Glomerular visceral epithelial cell (primary cell): ENCODE measurements around the gene BBS2.
A peak's percentile ranks its signal among the peaks of the same experiment; 100 is the strongest.
"Not testable (repeated sequence)": the region's sequence is repeated elsewhere in the genome, so short reads cannot be mapped to it uniquely, and the experiment has no call there.

ENCODE experiments used
- DNase-seq: peaks from one replicate; pipeline ENCODE4 v3.0.0-alpha.2; 2016; ENCODE audit errors: extremely low spot score

The BBS2 gene

GRCh38 chr16:56520251-56520577 is 390 bp upstream of the BBS2 start:
- DNase-seq, result no peak

GRCh38 chr16:56518425-56518824 is 1.4 kb downstream of the BBS2 start:
- no peak for DNase-seq

- no peak for DNase-seq
Observed at GRCh38 chr16:56517206-56517605, 2.6 kb downstream of the BBS2 start.

- no peak for DNase-seq
Observed at GRCh38 chr16:56515665-56516064, 4.2 kb downstream of the BBS2 start.

GRCh38 chr16:56514845-56515244 is 5.0 kb downstream of the BBS2 start:
- DNase-seq, result no peak

GRCh38 chr16:56513972-56514371 is 5.9 kb downstream of the BBS2 start:
- DNase-seq, result peak; percentile 47

- DNase-seq, result no peak
Observed at GRCh38 chr16:56513091-56513490, 6.7 kb downstream of the BBS2 start.

- no peak for DNase-seq
Observed at GRCh38 chr16:56512025-56512424, 7.8 kb downstream of the BBS2 start.

GRCh38 chr16:56510544-56510943 is 9.3 kb downstream of the BBS2 start:
- no peak for DNase-seq

GRCh38 chr16:56506941-56507340 is 12.9 kb downstream of the BBS2 start:
- no peak for DNase-seq

GRCh38 chr16:56505181-56505580 is 14.6 kb downstream of the BBS2 start:
- DNase-seq, result no peak

- DNase-seq, result no peak
Observed at GRCh38 chr16:56493815-56494214, 26.0 kb downstream of the BBS2 start.

GRCh38 chr16:56493126-56493525 is 26.7 kb downstream of the BBS2 start:
- peak; percentile 6 for DNase-seq

GRCh38 chr16:56491657-56492261 is 28.1 kb downstream of the BBS2 start:
- no peak for DNase-seq

GRCh38 chr16:56488868-56489267 is 31.0 kb downstream of the BBS2 start:
- DNase-seq, result not testable (repeated sequence)

- no peak for DNase-seq
Observed at GRCh38 chr16:56488035-56488434, 31.8 kb downstream of the BBS2 start.

GRCh38 chr16:56483394-56483793 is 36.4 kb downstream of the BBS2 start:
- DNase-seq, result no peak

GRCh38 chr16:56482683-56483236 is 37.1 kb downstream of the BBS2 start:
- DNase-seq, result no peak

- DNase-seq, result no peak
Observed at GRCh38 chr16:56481468-56482122, 38.2 kb downstream of the BBS2 start.

GRCh38 chr16:56480776-56481467 is 38.9 kb downstream of the BBS2 start:
- DNase-seq, result no peak

- no peak for DNase-seq
Observed at GRCh38 chr16:56479469-56479868, 40.4 kb downstream of the BBS2 start.

- DNase-seq, result no peak
Observed at GRCh38 chr16:56478281-56479049, 41.4 kb downstream of the BBS2 start.
